T-helper 2 cell treated with Interferon-gamma antibody and Interleukin-4, amounts not matched to agents 100 ng/mL and 5 ng/mL, for 36 hours (primary cell): ENCODE measurements around the gene PIAS1. TPM values are rescaled to one million over a fixed set of nuclear protein-coding genes. Genes with fewer than 3 reads are reported as not detected.
"Not testable (repeated sequence)": the region's sequence is repeated elsewhere in the genome, so short reads cannot be mapped to it uniquely, and the experiment has no call there.

Experiments used
- intact Hi-C: fragments of 100-400 bp; cut with micrococcal nuclease; formaldehyde crosslinking; loops from one replicate; pipeline ENCODE4 v1.15.1; 2023
- total RNA-seq: library from RNA; stranded (reverse); gene quantifications from 2 replicates; pipeline ENCODE4 v1.2.3, GENCODE V29; 2022

Gene PIAS1
- total RNA-seq, 1 donor from 2014 or later, result 42.9 TPM

- intact Hi-C loops, result no loop called here
Observed at GRCh38 chr15:68213991-68214837, 160.1 kb downstream of the PIAS1 start.

GRCh38 chr15:68214838-68215254, 160.7 kb downstream of the PIAS1 start:
- intact Hi-C loops, result no loop called here

GRCh38 chr15:68217341-68217740, 163.2 kb downstream of the PIAS1 start:
- intact Hi-C loops, result no loop called here

DNA sequence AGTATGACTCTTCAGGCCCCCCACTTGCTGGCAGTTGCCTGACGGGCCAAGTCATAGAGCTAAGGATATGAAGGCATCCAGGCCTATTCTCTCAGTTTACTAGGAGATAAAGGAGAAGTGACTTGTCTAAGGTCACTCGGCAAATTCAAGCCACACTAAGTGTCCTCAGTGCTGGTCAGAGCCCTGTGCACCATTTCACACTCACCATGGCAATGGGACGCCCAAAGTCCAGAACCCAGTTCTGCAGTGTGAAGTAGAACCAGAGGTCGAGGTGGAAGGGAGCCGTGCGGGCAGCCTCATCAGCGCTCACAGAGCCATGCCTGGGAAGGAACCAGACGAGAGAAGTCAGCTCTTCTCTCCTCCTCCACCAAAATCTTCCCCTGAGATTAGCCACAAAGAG, 164.2 kb downstream of the PIAS1 start:
- intact Hi-C loops, result no loop called here

GRCh38 chr15:68218847-68219798, 165.0 kb downstream of the PIAS1 start:
- intact Hi-C loops, result no loop called here

- intact Hi-C loops, result no loop called here
Observed at GRCh38 chr15:68220489-68220888, 166.4 kb downstream of the PIAS1 start.

DNA sequence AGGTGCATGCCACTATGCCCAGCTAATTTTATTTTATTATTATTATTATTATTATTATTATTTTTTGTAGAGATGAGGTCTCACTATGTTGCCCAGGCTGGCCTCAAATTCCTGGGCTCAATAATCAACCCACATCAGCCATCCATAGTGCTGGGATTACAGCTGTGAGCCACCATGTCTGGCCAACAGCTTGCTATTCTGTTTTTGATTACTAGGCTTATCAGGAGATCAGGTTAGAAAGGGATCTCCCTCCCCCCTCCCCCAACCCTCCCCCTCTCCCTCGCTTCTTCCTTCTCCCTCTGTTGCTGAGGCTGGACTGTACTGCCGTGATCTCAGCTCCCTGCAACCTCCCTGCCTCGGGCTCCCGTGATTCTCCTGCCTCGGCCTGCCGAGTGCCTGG, 166.9 kb downstream of the PIAS1 start:
- intact Hi-C loops, result no loop called here

GRCh38 chr15:68221530-68222431, 167.7 kb downstream of the PIAS1 start:
- intact Hi-C loops, result not testable (repeated sequence)

GRCh38 chr15:68222432-68222743, 168.3 kb downstream of the PIAS1 start:
- intact Hi-C loops, result not testable (repeated sequence)

DNA sequence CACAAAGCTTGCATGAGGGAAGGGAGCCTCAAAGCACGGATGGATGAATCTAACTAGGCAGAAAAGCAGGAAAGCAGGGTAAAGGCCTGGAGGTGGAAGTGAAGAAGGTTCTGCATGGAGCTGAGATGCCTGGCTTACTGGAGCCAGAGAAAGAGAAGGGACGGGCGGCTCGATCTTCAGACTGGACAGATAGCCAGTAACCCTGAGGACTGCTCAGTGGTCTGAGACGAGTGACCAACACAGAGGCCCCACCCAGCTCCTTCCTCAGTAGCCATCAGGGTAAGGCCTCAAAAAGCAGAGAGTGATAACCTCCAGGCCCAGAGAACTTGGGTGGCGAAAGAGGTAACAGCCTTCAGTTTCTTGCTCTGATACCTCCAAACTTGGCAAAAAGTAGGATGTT, 169.1 kb downstream of the PIAS1 start:
- intact Hi-C loops, result no loop called here

GRCh38 chr15:68224108-68224507, 170.0 kb downstream of the PIAS1 start:
- intact Hi-C loops, result no loop called here

DNA sequence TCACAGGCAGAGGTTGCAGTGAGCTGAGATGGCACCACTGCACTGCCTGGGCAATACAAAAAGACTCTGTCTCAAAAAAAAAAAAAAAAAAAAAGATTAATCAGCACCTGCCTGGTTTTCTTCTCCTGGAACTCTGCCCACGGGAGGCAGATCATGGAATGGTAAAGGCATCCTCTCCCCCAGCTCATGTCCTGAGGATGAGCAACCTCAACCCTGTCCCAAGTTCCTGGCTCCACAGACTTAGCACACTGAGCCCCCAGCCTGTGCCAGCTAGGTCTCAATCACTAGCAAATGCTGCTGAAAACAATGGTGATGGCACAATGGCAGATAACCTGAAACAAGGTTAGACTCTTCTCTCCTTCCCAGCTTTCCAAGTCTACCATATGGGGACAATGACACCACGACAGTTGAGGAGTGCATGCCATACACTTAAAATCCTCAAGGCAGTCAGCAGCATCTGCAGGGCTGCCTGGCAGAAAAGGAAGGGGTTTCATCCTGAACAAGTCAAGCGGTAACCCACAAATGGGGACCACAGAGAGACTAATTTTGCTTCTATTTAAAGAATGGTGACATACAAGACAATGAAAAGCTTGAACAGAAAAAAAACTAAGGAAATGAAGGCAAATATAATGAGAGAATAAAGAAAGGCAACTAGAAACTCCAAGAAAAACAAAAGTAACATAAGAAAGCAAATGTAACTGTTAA, 170.6 kb downstream of the PIAS1 start:
- intact Hi-C loops, result no loop called here

DNA sequence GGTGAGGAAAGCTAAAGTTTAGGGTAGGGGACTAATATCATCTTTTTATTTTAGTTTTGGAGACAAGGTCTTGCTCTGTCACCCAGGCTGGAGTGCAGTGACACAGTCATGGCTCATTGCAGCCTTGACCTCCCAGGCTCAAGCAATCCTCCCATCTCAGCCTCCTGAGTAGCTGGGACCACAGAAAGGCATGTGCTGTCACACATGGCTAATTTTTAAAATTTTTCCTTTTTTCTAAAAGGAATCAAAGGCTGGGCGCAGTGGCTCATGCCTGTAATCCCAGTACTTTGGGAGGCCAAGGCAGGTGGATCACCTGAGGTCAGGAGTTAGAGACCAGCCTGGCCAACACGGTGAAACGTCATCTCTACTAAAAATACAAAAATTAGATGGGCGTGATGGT, 171.3 kb downstream of the PIAS1 start:
- intact Hi-C loops, result not testable (repeated sequence)

DNA sequence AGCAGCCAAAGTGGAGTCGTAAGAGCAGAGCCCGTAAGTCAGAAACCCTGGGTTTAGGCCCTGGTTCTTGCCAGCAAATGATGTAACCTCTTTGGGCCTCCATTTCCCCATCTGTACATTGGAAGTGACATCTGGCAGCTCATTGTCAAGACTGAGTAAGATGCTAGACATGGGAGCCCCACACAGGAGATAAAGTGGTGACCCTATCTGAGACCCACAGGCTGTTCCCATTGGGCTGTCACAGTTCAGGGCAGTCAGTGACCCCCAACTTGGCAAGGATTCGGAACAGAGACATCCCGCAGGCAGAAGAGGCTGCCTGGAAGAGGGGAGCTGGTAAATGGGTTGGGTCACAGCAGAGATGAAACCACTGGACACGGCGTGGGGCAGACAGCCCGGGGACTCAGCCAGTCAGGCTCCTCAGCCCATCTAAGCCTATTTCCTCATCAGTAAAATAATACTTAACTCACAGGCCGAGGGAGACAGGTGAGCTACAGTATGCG, 173.6 kb downstream of the PIAS1 start:
- intact Hi-C loops, result loop anchor here (2.0 kb wide), 1 partner anchor 17 kb away; no protein-coding TSS in a partner anchor

GRCh38 chr15:68228143-68228970, 174.2 kb downstream of the PIAS1 start:
- intact Hi-C loops, result loop anchor here (2.0 kb wide), 1 partner anchor 18 kb away; no protein-coding TSS in a partner anchor

DNA sequence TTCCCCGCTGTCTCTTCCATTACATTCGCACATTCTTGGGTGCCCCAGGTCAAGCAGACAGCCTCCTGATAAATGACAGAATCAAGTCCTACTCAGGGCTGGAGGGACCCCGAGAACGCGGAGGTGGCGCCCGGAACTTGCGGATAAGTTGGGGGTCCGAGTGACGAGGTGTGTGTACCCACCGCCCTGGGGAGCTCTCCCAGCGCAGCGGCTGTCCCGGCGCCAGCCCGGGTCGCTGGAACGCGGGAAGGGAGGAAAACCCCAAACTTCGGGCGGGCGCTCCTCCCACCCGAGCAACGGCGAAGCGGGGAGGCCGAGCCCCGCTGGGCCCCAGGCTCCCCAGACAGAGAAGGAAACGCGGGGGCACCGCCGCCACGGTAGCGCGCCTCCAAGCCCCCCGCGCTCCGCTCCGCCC, 174.9 kb downstream of the PIAS1 start:
- intact Hi-C loops, result loop anchor here (1.0 to 2.0 kb wide), 3 partner anchors 18 to 175 kb away; partner anchors contain the start of gene PIAS1

DNA sequence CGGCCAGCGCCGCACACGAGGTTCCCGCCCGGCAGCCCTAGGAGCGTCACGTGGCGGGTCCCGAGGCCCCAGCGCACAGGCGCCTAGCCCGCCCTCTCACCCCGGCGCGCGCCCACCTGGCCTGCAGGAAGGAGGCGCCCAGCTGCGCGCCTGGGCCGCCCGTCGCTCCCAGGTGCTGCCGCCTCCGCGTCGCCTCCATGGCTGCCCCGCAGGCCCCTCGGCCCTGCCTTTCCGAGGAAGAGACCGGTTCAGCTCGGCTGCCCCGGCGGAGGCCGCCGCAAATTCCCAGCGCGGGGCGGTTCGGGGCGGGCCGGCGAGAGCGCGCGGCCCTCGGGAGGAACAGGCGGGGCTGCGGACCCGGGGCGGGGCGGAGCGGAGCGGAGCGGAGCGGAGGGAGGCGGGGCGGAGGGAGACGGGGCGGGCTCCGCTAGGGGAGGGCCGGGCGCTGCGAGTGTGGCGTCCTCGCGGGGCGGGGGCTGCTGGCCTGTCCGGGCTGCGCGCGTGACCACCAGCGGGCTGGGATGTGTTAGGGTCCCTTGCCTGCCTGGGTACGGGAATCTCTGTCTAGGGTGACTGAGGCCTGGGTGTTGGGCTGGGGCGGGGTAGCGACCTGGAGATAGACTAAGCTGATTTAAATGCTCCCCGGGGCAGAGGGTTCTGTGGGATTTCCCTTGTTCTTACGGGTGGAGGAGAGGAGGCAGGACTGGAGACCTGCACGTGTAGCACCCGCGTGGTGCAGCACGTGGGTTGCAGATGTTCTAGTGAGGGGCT, 175.5 kb downstream of the PIAS1 start, which contains the start of gene CLN6:
Gene CLN6 (minus strand): TSS at position 343 of the 771 bp plus-strand sequence. CDS start 144 bp downstream, at position 199.
- intact Hi-C loops, result loop anchor here (1.0 to 2.0 kb wide), 3 partner anchors 19 to 175 kb away; partner anchors contain the start of gene PIAS1
